Measurements from ENCODE around the gene SMARCA2.

Gene SMARCA2

DNA sequence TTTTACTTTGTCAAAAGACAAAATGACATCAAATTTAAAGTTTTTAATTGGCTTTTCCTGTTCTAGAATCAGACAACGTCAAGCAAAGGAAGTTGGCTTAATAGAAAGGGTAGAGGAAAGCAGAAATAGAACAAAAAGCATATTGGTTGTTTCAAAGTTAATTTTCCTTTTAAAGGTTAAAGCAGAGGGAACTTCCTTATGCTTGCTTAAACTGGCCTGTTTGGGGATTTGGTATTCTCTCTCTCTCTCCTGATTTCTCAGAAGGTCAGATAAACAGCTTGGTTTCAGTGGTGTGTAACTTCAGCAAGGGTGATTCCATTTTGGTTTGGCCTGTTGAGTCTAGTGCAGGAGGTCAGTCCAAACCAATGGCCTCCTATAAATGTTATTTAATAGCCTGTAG lies 127.1 kb downstream of the SMARCA2 start:
- TF ChIP-seq TAF1 (IDR thresholded peaks at IDR 0.05; ENCODE audit: borderline replicate concordance, insufficient read depth, low read length): no peak
- TF ChIP-seq, protein P1, sequence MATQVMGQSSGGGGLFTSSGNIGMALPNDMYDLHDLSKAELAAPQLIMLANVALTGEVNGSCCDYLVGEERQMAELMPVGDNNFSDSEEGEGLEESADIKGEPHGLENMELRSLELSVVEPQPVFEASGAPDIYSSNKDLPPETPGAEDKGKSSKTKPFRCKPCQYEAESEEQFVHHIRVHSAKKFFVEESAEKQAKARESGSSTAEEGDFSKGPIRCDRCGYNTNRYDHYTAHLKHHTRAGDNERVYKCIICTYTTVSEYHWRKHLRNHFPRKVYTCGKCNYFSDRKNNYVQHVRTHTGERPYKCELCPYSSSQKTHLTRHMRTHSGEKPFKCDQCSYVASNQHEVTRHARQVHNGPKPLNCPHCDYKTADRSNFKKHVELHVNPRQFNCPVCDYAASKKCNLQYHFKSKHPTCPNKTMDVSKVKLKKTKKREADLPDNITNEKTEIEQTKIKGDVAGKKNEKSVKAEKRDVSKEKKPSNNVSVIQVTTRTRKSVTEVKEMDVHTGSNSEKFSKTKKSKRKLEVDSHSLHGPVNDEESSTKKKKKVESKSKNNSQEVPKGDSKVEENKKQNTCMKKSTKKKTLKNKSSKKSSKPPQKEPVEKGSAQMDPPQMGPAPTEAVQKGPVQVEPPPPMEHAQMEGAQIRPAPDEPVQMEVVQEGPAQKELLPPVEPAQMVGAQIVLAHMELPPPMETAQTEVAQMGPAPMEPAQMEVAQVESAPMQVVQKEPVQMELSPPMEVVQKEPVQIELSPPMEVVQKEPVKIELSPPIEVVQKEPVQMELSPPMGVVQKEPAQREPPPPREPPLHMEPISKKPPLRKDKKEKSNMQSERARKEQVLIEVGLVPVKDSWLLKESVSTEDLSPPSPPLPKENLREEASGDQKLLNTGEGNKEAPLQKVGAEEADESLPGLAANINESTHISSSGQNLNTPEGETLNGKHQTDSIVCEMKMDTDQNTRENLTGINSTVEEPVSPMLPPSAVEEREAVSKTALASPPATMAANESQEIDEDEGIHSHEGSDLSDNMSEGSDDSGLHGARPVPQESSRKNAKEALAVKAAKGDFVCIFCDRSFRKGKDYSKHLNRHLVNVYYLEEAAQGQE (IDR thresholded peaks at IDR 0.05; ENCODE audit: insufficient read depth in 1 of 2, low read depth in 2 of 2, low read length in 2 of 2): no peak
- TF ChIP-seq FOXP2 (optimal IDR thresholded peaks at IDR 0.05; ENCODE audit: borderline replicate concordance, extremely low read depth, extremely low read length, insufficient read depth): no peak
- no peak for TF ChIP-seq SIN3A (IDR thresholded peaks at IDR 0.05; ENCODE audit: borderline replicate concordance, insufficient read depth, low read length)
- TF ChIP-seq POLR2AphosphoS5 (IDR thresholded peaks at IDR 0.05; ENCODE audit: low read depth, low read length): no peak

- TF ChIP-seq, protein P1 (IDR thresholded peaks at IDR 0.05; ENCODE audit: insufficient read depth in 1 of 2, low read depth in 2 of 2, low read length in 2 of 2): no peak
- TF ChIP-seq POLR2AphosphoS5 (IDR thresholded peaks at IDR 0.05; ENCODE audit: low read depth, low read length): no peak
- TF ChIP-seq TAF1 (IDR thresholded peaks at IDR 0.05; ENCODE audit: borderline replicate concordance, insufficient read depth, low read length): no peak
- no peak for TF ChIP-seq SIN3A (IDR thresholded peaks at IDR 0.05; ENCODE audit: borderline replicate concordance, insufficient read depth, low read length)
- no peak for TF ChIP-seq FOXP2 (optimal IDR thresholded peaks at IDR 0.05; ENCODE audit: borderline replicate concordance, extremely low read depth, extremely low read length, insufficient read depth)
These were observed 129.5 kb downstream of the SMARCA2 start for GRCh38 chr9:2144619-2145018.

DNA sequence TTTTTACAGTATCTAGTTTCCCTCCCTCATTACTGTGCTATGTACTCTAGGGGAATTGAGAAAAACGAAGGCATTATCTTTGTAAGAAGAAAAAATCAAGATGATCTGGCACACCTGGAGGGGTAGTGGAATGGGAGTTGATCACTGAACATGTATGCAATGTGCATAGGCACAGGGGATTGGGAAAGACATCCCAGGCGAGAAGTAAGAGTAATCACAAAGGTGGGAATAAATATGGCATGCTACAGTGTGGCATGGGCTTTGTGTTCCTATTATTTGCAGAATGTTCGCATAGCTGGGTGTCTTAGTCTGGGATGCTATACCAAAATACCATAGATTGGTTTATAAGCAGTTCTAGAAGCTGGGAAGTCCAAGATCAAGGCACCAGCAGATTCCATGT lies 130.6 kb downstream of the SMARCA2 start:
- TF ChIP-seq SIN3A (IDR thresholded peaks at IDR 0.05; ENCODE audit: borderline replicate concordance, insufficient read depth, low read length): no peak
- no peak for TF ChIP-seq POLR2AphosphoS5 (IDR thresholded peaks at IDR 0.05; ENCODE audit: low read depth, low read length)

DNA sequence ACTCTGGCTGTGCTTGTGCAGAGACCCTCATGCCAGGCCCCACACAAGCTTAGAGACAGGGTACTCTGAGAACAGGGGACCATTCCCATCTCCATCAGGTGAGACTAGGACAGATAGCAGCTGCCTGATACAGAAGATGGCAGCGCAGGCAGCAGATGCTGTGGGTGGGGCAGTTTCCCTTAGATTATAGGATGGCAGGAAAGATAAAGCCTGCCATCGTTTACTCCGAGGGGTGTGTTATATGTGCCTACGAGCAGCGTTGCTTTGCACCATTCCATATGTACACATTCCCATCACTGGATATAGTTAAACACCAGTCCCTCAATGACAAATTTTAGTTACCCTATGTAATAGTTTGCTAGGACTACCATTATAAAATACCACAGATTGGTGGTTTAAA lies 135.2 kb downstream of the SMARCA2 start:
- TF ChIP-seq, protein P1 (IDR thresholded peaks at IDR 0.05; ENCODE audit: insufficient read depth in 1 of 2, low read depth in 2 of 2, low read length in 2 of 2): no peak
- TF ChIP-seq FOXP2 (optimal IDR thresholded peaks at IDR 0.05; ENCODE audit: borderline replicate concordance, extremely low read depth, extremely low read length, insufficient read depth) (no peak), TAF1 (IDR thresholded peaks at IDR 0.05; ENCODE audit: borderline replicate concordance, insufficient read depth, low read length) (no peak), SIN3A (IDR thresholded peaks at IDR 0.05; ENCODE audit: borderline replicate concordance, insufficient read depth, low read length) (no peak), POLR2AphosphoS5 (IDR thresholded peaks at IDR 0.05; ENCODE audit: low read depth, low read length) (no peak)

- TF ChIP-seq SIN3A (IDR thresholded peaks at IDR 0.05; ENCODE audit: borderline replicate concordance, insufficient read depth, low read length): no peak
- TF ChIP-seq FOXP2 (optimal IDR thresholded peaks at IDR 0.05; ENCODE audit: borderline replicate concordance, extremely low read depth, extremely low read length, insufficient read depth): no peak
- no peak for TF ChIP-seq POLR2AphosphoS5 (IDR thresholded peaks at IDR 0.05; ENCODE audit: low read depth, low read length)
- TF ChIP-seq TAF1 (IDR thresholded peaks at IDR 0.05; ENCODE audit: borderline replicate concordance, insufficient read depth, low read length): no peak
- TF ChIP-seq, protein P1 (IDR thresholded peaks at IDR 0.05; ENCODE audit: insufficient read depth in 1 of 2, low read depth in 2 of 2, low read length in 2 of 2): no peak
These were observed 136.0 kb downstream of the SMARCA2 start for GRCh38 chr9:2151171-2151570.
